Nephron (organoid): ENCODE results near the gene KDM4E.

Experiments used
- H3K27ac Mint-ChIP-seq, 3 experiments: 2 replicates each; pipeline ENCODE4 v1.8.0; 2020; ENCODE audit warnings: mixed read lengths in 3 of 3, mild to moderate bottlenecking in 2 of 3, moderate library complexity in 1 of 3
- H3K27me3 Mint-ChIP-seq: 2 replicates; pipeline ENCODE4 v1.8.0; 2021; ENCODE audit warnings: low read depth, mild to moderate bottlenecking, moderate library complexity, mixed read lengths
- H3K36me3 Mint-ChIP-seq: 2 replicates; pipeline ENCODE4 v1.8.0; 2020; ENCODE audit warnings: low read depth, mixed read lengths
- H3K4me1 Mint-ChIP-seq: 2 replicates; pipeline ENCODE4 v1.8.0; 2020; ENCODE audit warnings: mixed read lengths
- H3K4me3 Mint-ChIP-seq, 3 experiments: 2 replicates each; pipeline ENCODE4 v1.8.0; 2020; ENCODE audit warnings: mild to moderate bottlenecking in 3 of 3, mixed read lengths in 3 of 3, moderate library complexity in 2 of 3
- H3K9me3 Mint-ChIP-seq: 2 replicates; pipeline ENCODE4 v1.8.0; 2020; ENCODE audit warnings: mixed read lengths
- CTCF ChIP-seq, 3 experiments: fragments of 200-600 bp; sonication (generic); IDR thresholded peaks; one replicate each; pipeline ENCODE4 v1.5.0; 2021; ENCODE audit warnings: antibody characterized with exemption in 3 of 3; ENCODE audit not compliant: unreplicated experiment in 3 of 3

The KDM4E gene

DNA sequence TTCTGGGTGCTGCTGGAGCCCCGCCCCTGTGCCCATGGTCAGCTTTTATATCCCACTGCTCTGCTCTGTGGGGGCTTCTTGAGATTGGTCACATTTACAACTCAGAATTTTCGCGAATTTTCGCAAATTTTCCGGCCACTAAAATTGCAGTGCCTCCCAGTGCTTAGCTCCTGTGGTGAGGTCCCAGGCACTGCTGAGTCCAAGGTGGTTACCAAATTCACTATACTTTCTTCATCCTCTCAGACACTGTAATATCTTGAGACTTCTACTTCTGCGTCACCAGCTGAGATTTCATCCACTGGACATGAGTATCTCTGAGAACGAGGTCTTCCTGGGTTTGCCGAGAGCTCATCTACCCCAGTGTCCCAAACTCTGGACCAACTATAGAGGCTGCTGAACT is 32.9 kb downstream of the KDM4E start:
- no peaks in the 10 kb centered on the region for H3K4me1 Mint-ChIP-seq
- no peak overlapping the region for H3K4me3 Mint-ChIP-seq
- peaks cover under 1% of the 10 kb centered on the region for H3K9me3 Mint-ChIP-seq
- H3K27ac Mint-ChIP-seq: no peak overlapping the region
- TF ChIP-seq CTCF (IDR thresholded peaks at IDR 0.05; ENCODE audit: unreplicated experiment in 3 of 3): no peak
- H3K27me3 Mint-ChIP-seq: peaks cover 10% of the 10 kb centered on the region
- no peaks in the 10 kb centered on the region for H3K36me3 Mint-ChIP-seq

DNA sequence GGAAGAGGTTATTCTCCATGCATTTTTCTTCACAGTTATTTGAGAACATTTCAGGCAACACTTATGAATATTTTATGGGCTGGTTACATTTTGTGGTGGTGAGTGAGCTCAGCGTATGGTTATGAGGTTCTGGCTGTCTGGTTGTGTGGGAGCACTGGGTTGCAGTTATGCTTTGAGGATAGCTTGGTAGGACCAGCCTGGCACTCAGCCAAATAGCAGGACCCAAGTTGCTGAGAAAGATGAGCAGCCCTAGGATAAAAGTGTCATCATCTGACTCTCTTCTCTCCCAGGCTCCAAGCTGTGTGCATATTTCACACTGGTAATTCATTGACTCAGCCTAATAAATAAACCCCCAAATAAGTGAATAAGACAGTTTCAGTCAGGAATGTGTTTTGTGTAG is 33.6 kb downstream of the KDM4E start:
- Mint-ChIP-seq H3K27ac (no peak overlapping the region), H3K4me3 (no peak overlapping the region), H3K9me3 (no peaks in the 10 kb centered on the region), H3K36me3 (no peaks in the 10 kb centered on the region), H3K4me1 (no peaks in the 10 kb centered on the region), H3K27me3 (peaks cover 9% of the 10 kb centered on the region)
- no peak for TF ChIP-seq CTCF (IDR thresholded peaks at IDR 0.05; ENCODE audit: unreplicated experiment in 3 of 3)

GRCh38 chr11:95059046-95059445 is 34.0 kb downstream of the KDM4E start:
- no peak overlapping the region for H3K4me3 Mint-ChIP-seq
- no peaks in the 10 kb centered on the region for H3K36me3 Mint-ChIP-seq

GRCh38 chr11:95065336-95065735 is 40.3 kb downstream of the KDM4E start:
- Mint-ChIP-seq H3K9me3 (no peaks in the 10 kb centered on the region), H3K4me3 (peak overlapping the region; percentile 38 to 71 (median 60)), H3K27me3 (no peaks in the 10 kb centered on the region), H3K27ac (no peak overlapping the region), H3K36me3 (peaks cover 5% of the 10 kb centered on the region), H3K4me1 (peaks cover 21% of the 10 kb centered on the region)
- no peak for TF ChIP-seq CTCF (IDR thresholded peaks at IDR 0.05; ENCODE audit: unreplicated experiment in 3 of 3)

More at GRCh38 chr11:95059046-95059445, 34.0 kb downstream of the KDM4E start:
- Mint-ChIP-seq H3K27ac (no peak overlapping the region), H3K27me3 (peaks cover 7% of the 10 kb centered on the region), H3K9me3 (no peaks in the 10 kb centered on the region), H3K4me1 (no peaks in the 10 kb centered on the region)
- no peak for TF ChIP-seq CTCF (IDR thresholded peaks at IDR 0.05; ENCODE audit: unreplicated experiment in 3 of 3)

DNA sequence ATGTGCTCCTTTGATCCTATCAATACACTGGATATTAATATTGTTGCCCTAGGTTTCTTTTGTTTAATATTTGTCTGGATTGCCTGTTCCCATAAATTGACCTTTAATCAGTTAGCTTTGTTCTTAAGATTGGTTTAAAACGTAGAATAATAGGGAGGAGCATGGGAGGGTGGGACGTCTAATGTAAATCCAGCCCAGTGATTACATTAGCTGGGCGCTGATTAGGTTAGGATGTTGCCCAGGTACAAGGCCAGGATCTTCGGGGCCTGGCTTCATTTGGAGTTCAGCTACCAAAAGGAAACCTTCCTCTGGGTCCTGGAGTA is 41.6 kb downstream of the KDM4E start, which contains the start of gene SRSF8:
Gene SRSF8 (plus strand): TSS at position 204 of the 323 bp plus-strand sequence. CDS start 308 bp downstream, outside the sequence.
- Mint-ChIP-seq H3K27me3 (no peaks in the 10 kb centered on the region), H3K4me1 (peaks cover 27% of the 10 kb centered on the region), H3K4me3 (peak within 1 kb of the TSS; percentile 95 to 99 (median 99)), H3K27ac (peak within 1 kb of the TSS; percentile 99 to 100 (median 100)), H3K9me3 (no peaks in the 10 kb centered on the region), H3K36me3 (peaks cover 11% of the 10 kb centered on the region)
- no peak for TF ChIP-seq CTCF (IDR thresholded peaks at IDR 0.05; ENCODE audit: unreplicated experiment in 3 of 3)

- Mint-ChIP-seq H3K27ac (peak overlapping the region; percentile 99 to 100 (median 100)), H3K4me3 (peak overlapping the region; percentile 95 to 99 (median 99)), H3K36me3 (peaks cover 11% of the 10 kb centered on the region), H3K4me1 (peaks cover 27% of the 10 kb centered on the region), H3K9me3 (no peaks in the 10 kb centered on the region), H3K27me3 (no peaks in the 10 kb centered on the region)
- TF ChIP-seq CTCF (IDR thresholded peaks at IDR 0.05; ENCODE audit: unreplicated experiment in 3 of 3): peak; percentile 59 to 64 (median 59)
Measured at GRCh38 chr11:95067039-95067840, 42.2 kb downstream of the KDM4E start.
